ENCODE data around the gene SPESP1. TPM values are rescaled to one million over a fixed set of nuclear protein-coding genes. Genes with fewer than 3 reads are reported as not detected.
A peak's percentile ranks its signal among the peaks of the same experiment; 100 is the strongest.

The SPESP1 gene
- total RNA-seq, 1 experiment from 2014 or later = 17.6 TPM

DNA sequence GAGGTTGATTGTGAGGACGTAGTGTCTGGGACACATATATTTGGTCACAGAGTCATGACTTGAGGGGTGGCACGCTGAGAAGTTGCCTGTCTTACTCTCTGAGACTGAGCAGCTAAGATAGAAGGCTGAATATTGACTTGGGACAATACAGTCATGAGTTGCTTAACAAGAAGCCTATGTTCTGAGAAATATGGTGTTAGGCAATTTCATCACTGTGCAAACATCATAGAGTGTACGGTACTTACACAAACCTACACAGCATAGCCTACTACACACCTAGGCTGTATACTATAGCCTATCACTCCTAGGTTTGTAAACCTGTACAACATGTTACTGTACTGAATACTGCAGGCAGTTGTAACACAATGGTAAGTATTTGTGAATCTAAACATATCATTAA lies 30.3 kb upstream of the SPESP1 start:
- H3K9me3 Mint-ChIP-seq (ENCODE audit: unreplicated experiment) = no peaks in the 10 kb centered on the region
- peak; percentile 17 for DNase-seq (ENCODE audit: unreplicated experiment)
- H3K27me3 Mint-ChIP-seq (ENCODE audit: insufficient read depth, unreplicated experiment) = peaks cover 12% of the 10 kb centered on the region
- POLR2A ChIA-PET = no interaction called here
- H3K27ac Mint-ChIP-seq (ENCODE audit: low read depth, unreplicated experiment) = no peak overlapping the region
- BruUV-seq (replicated peaks) = no TSS peak
- H3K4me1 Mint-ChIP-seq (ENCODE audit: insufficient read depth, unreplicated experiment) = no peaks in the 10 kb centered on the region
- TF ChIP-seq, protein P1, sequence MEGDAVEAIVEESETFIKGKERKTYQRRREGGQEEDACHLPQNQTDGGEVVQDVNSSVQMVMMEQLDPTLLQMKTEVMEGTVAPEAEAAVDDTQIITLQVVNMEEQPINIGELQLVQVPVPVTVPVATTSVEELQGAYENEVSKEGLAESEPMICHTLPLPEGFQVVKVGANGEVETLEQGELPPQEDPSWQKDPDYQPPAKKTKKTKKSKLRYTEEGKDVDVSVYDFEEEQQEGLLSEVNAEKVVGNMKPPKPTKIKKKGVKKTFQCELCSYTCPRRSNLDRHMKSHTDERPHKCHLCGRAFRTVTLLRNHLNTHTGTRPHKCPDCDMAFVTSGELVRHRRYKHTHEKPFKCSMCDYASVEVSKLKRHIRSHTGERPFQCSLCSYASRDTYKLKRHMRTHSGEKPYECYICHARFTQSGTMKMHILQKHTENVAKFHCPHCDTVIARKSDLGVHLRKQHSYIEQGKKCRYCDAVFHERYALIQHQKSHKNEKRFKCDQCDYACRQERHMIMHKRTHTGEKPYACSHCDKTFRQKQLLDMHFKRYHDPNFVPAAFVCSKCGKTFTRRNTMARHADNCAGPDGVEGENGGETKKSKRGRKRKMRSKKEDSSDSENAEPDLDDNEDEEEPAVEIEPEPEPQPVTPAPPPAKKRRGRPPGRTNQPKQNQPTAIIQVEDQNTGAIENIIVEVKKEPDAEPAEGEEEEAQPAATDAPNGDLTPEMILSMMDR (IDR thresholded peaks at IDR 0.05; ENCODE audit: unreplicated experiment) = no peak
- CTCF ChIA-PET = no interaction called here
- H3K36me3 Mint-ChIP-seq (ENCODE audit: insufficient read depth, unreplicated experiment) = no peaks in the 10 kb centered on the region
- H3K4me3 Mint-ChIP-seq (ENCODE audit: unreplicated experiment) = no peak overlapping the region
- intact Hi-C loops (cut with micrococcal nuclease) = no loop called here

DNA sequence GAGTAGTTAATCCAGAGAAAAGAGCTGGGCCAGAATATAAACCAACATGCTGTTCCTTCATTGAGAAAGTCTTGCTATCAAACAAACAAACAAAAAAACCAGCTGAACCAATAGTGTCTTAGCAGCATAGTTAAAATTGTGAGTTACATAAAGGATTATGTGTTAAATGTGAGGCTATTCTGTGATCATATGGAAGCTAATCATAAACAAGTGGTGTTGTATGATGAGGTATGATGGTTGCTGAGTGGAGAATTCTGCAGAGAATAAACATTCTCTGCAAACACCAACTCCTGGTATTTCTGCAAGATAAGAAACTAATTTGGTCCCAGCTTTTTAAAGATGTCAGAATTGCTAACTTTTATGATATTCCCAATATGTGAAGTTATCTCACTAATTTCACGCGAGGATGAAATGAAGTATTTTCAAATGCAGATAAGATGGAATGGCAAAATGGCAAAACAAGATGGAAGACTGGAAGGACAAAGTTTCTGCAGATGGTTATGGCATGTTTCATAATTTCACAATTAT lies 22.9 kb upstream of the SPESP1 start:
- Mint-ChIP-seq H3K27ac (ENCODE audit: low read depth, unreplicated experiment) (no peak overlapping the region), H3K4me1 (ENCODE audit: insufficient read depth, unreplicated experiment) (no peaks in the 10 kb centered on the region), H3K27me3 (ENCODE audit: insufficient read depth, unreplicated experiment) (peaks cover 43% of the 10 kb centered on the region), H3K9me3 (ENCODE audit: unreplicated experiment) (no peaks in the 10 kb centered on the region), H3K36me3 (ENCODE audit: insufficient read depth, unreplicated experiment) (no peaks in the 10 kb centered on the region), H3K4me3 (ENCODE audit: unreplicated experiment) (no peak overlapping the region)
- TF ChIP-seq, protein P1 (IDR thresholded peaks at IDR 0.05; ENCODE audit: unreplicated experiment) = no peak
- BruUV-seq (replicated peaks) = no TSS peak
- intact Hi-C loops (cut with micrococcal nuclease) = no loop called here
- no peak for DNase-seq (ENCODE audit: unreplicated experiment)
- ChIA-PET CTCF (interaction anchor here (0.6 kb wide), 2 partner anchors 101 to 175 kb away, joined by 3 read pairs; no protein-coding TSS in a partner anchor), POLR2A (no interaction called here)

DNA sequence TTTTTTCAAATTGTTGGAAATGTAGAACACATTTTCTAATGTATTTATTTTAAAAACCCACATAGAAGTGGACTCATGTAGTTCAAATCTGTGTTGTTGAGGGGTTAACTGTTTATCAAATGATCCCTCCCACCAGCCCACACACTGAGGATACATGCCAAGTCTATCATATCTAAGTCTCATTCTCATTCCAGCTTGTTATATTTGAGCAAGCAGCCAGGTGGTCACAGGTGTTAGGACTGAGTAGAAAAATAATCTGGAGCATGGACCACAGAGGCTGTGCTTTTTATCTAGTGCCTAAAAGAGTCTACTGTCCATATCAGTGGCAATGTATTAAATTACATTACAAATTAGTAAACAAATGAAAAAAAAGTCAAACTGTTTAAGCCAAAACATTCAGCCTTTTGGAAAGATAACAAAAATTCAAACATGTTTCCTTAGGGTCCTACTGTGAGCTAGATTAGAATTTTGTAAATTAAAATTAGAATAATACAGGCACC lies 20.7 kb upstream of the SPESP1 start:
- TF ChIP-seq, protein P1 (IDR thresholded peaks at IDR 0.05; ENCODE audit: unreplicated experiment) = no peak
- no peaks in the 10 kb centered on the region for H3K4me1 Mint-ChIP-seq (ENCODE audit: insufficient read depth, unreplicated experiment)
- H3K9me3 Mint-ChIP-seq (ENCODE audit: unreplicated experiment) = no peaks in the 10 kb centered on the region
- ChIA-PET POLR2A (interaction anchor here (0.6 kb wide), 1 partner anchor 461 kb away, joined by 3 read pairs; no protein-coding TSS in a partner anchor), CTCF (interaction anchor here (0.8 to 2.8 kb wide), 4 partner anchors 15 to 236 kb away, joined by 3 to 18 read pairs (median 5); no protein-coding TSS in a partner anchor)
- no TSS peak for BruUV-seq (replicated peaks)
- no peak for DNase-seq (ENCODE audit: unreplicated experiment)
- no peaks in the 10 kb centered on the region for H3K36me3 Mint-ChIP-seq (ENCODE audit: insufficient read depth, unreplicated experiment)
- no peak overlapping the region for H3K27ac Mint-ChIP-seq (ENCODE audit: low read depth, unreplicated experiment)
- intact Hi-C loops (cut with micrococcal nuclease) = no loop called here
- peaks cover 31% of the 10 kb centered on the region for H3K27me3 Mint-ChIP-seq (ENCODE audit: insufficient read depth, unreplicated experiment)
- no peak overlapping the region for H3K4me3 Mint-ChIP-seq (ENCODE audit: unreplicated experiment)

DNA sequence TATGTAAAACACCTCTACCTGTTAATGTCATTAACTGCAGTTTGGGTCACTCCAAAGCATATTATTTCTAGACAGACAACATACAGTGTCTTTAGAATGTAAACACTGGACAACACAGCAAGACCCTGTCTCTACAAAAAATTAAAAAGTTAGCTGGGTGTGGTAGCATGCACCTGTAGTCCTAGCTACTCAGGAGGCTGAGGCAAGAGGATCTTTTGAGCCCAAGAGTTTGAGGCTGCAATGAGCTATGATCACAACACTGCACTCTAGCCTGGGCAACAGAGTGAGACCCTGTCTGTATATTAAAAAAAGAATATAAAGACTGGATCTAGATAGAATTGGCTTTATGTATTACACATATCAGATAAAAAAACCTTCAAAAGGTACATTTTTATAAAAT lies 20.0 kb upstream of the SPESP1 start:
- Mint-ChIP-seq H3K4me1 (ENCODE audit: insufficient read depth, unreplicated experiment) (no peaks in the 10 kb centered on the region), H3K27ac (ENCODE audit: low read depth, unreplicated experiment) (no peak overlapping the region), H3K36me3 (ENCODE audit: insufficient read depth, unreplicated experiment) (no peaks in the 10 kb centered on the region), H3K4me3 (ENCODE audit: unreplicated experiment) (no peak overlapping the region), H3K9me3 (ENCODE audit: unreplicated experiment) (no peaks in the 10 kb centered on the region), H3K27me3 (ENCODE audit: insufficient read depth, unreplicated experiment) (peaks cover 31% of the 10 kb centered on the region)
- BruUV-seq (replicated peaks) = no TSS peak
- ChIA-PET CTCF (interaction anchor here (0.8 to 2.8 kb wide), 3 partner anchors 14 to 237 kb away, joined by 3 to 18 read pairs (median 4); no protein-coding TSS in a partner anchor), POLR2A (no interaction called here)
- DNase-seq (ENCODE audit: unreplicated experiment) = no peak
- intact Hi-C loops (cut with micrococcal nuclease) = no loop called here
- TF ChIP-seq, protein P1 (IDR thresholded peaks at IDR 0.05; ENCODE audit: unreplicated experiment) = no peak
